ENCODE results near the gene UBE3B. TPM values are rescaled to one million over a fixed set of nuclear protein-coding genes. Genes with fewer than 3 reads are reported as not detected.

The UBE3B gene
- total RNA-seq, 2 donors from 2014 or later, result 32.0 to 39.8 TPM

DNA sequence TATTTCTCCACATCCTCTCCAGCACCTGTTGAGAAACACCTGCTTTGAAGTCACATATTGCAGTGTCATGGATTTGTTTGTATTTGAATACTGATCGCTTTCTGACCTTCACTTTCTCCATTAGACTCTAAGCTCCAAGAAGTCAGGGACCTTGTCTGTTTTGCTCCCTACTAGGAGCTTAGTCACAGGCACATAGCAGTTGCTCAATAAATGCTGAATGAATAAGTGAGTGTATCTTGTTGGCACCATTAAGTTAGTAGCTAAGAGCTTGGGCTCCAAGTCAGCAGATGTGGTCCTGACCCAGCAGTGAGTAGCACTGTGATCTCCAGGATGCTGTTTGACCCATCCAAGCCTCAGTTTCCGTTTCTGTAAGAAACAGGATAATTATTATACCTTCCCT is 106.3 kb downstream of the UBE3B start:
- no peaks in the 10 kb centered on the region for H3K9me3 Mint-ChIP-seq
- no peak for DNase-seq
- Histone ChIP-seq H3K4me3 (ENCODE audit: low read length) (no peak overlapping the region), H3K9me3 (ENCODE audit: control insufficient read depth, low read length) (no peaks in the 10 kb centered on the region), H3K36me3 (ENCODE audit: control insufficient read depth, insufficient read depth, low read length) (peaks cover 31% of the 10 kb centered on the region), H3K4me1 (ENCODE audit: control insufficient read depth, insufficient read depth, low read length) (no peaks in the 10 kb centered on the region), H3K9ac (ENCODE audit: extremely low read depth, low read length, poor library complexity, severe bottlenecking) (no peak overlapping the region), H3K27ac (ENCODE audit: low read depth, low read length) (no peak overlapping the region), H3K27me3 (ENCODE audit: control insufficient read depth, insufficient read depth, low read length, poor library complexity, severe bottlenecking) (no peaks in the 10 kb centered on the region)
- no peak overlapping the region for H3K27ac Mint-ChIP-seq
- no peaks in the 10 kb centered on the region for H3K27me3 Mint-ChIP-seq (ENCODE audit: insufficient read depth)
- H3K36me3 Mint-ChIP-seq (ENCODE audit: low read depth), result peaks cover 50% of the 10 kb centered on the region
- no peak overlapping the region for H3K4me3 Mint-ChIP-seq
- TF ChIP-seq, protein P1, sequence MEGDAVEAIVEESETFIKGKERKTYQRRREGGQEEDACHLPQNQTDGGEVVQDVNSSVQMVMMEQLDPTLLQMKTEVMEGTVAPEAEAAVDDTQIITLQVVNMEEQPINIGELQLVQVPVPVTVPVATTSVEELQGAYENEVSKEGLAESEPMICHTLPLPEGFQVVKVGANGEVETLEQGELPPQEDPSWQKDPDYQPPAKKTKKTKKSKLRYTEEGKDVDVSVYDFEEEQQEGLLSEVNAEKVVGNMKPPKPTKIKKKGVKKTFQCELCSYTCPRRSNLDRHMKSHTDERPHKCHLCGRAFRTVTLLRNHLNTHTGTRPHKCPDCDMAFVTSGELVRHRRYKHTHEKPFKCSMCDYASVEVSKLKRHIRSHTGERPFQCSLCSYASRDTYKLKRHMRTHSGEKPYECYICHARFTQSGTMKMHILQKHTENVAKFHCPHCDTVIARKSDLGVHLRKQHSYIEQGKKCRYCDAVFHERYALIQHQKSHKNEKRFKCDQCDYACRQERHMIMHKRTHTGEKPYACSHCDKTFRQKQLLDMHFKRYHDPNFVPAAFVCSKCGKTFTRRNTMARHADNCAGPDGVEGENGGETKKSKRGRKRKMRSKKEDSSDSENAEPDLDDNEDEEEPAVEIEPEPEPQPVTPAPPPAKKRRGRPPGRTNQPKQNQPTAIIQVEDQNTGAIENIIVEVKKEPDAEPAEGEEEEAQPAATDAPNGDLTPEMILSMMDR (conservative IDR thresholded peaks at IDR 0.05), result no peak
- 96 to 100% methylated on average over 1 to 2 of the region's 2 CpGs for WGBS, 2 experiments (ENCODE audit: insufficient coverage in 1 of 2, insufficient read length in 1 of 2)
- H3K4me1 Mint-ChIP-seq, result peaks cover 3% of the 10 kb centered on the region

Other genes with a start within 250 kb of the UBE3B start
- gene FOXN4, start 168.3 kb upstream of the UBE3B start, total RNA-seq, result under 1 TPM; 0.20 to 0.55 TPM
- gene MYO1H, start 129.7 kb upstream of the UBE3B start, total RNA-seq, result not detected
- gene KCTD10, start 334 bp upstream of the UBE3B start, total RNA-seq, result 10 to 100 TPM; 50.9 to 53.5 TPM
- 10 to 100 TPM; 24.9 to 28.2 TPM for gene MMAB, start 95.9 kb downstream of the UBE3B start, total RNA-seq
- 10 to 100 TPM; 12.8 to 22.6 TPM for gene MVK, start 96.2 kb downstream of the UBE3B start, total RNA-seq
- gene FAM222A, start 236.2 kb downstream of the UBE3B start, total RNA-seq, result 10 to 100 TPM; 21.6 to 24.4 TPM